B cell (primary cell): ENCODE measurements around the gene ARHGDIA. TPM values are rescaled to one million over a fixed set of nuclear protein-coding genes. Genes with fewer than 3 reads are reported as not detected.

Experiments
- ATAC-seq: fragments of 200-7000 bp; cut with Tn5 transposase; one replicate; pipeline ENCODE4 v1.10.0; 2021; ENCODE audit warnings: low read depth, mild to moderate bottlenecking, moderate number of reproducible peaks, moderate library complexity
- CTCF ChIA-PET: fragments of 350-600 bp; sonication (Branson Sonifier 250); formaldehyde crosslinking; loops from one replicate; lab custom pipeline; 2021; ENCODE audit warnings: antibody characterized with exemption, inconsistent platforms; lab: Charles Lee
- POLR2A ChIA-PET: fragments of 350-600 bp; sonication (Branson Sonifier 250); formaldehyde crosslinking; loops from one replicate; lab custom pipeline; 2021; ENCODE audit warnings: antibody characterized with exemption; lab: Charles Lee
- DNase-seq: peaks from one replicate; pipeline ENCODE4 v3.0.0; 2013
- H2AFZ ChIP-seq: 2 replicates; pipeline ENCODE4 v1.6.1; 2012; ENCODE audit warnings: mild to moderate bottlenecking, low read depth, low read length; ENCODE audit not compliant: insufficient read depth, poor library complexity, severe bottlenecking
- H3K27ac ChIP-seq, 2 donors: 1 replicate in 1 of 2; 2 replicates in 1 of 2; pipeline ENCODE4 v1.5.1; 2012 to 2013; ENCODE audit warnings: low read length in 2 of 2, mild to moderate bottlenecking in 2 of 2, moderate library complexity in 1 of 2
- H3K27me3 ChIP-seq, 4 experiments: fragments of 200-600 bp in 1 of 4; sonication (generic) in 1 of 4; replicated peaks in 1 of 4; 1 replicate in 2 of 4; 2 replicates in 2 of 4; pipeline versions ENCODE4 v1.6.1 to v1.7.0; 2013 to 2016; ENCODE audit warnings: low read length in 3 of 4, mild to moderate bottlenecking in 2 of 4, mixed read lengths in 1 of 4, moderate library complexity in 1 of 4; ENCODE audit not compliant: insufficient read depth in 4 of 4, control insufficient read depth in 3 of 4; ENCODE audit errors: control extremely low read depth in 1 of 4
- H3K36me3 ChIP-seq, 2 experiments: replicated peaks in 1 of 2; 1 replicate in 1 of 2; 2 replicates in 1 of 2; pipeline versions ENCODE4 v1.6.1 to v1.7.1; 2013; ENCODE audit warnings: low read length in 1 of 2; ENCODE audit not compliant: insufficient read depth in 2 of 2, control insufficient read depth in 1 of 2; ENCODE audit errors: control extremely low read depth in 1 of 2, extremely low read depth in 1 of 2
- H3K4me1 ChIP-seq, 2 donors: fragments of 200-600 bp in 1 of 2; sonication (generic) in 1 of 2; 1 replicate in 1 of 2; 2 replicates in 1 of 2; pipeline versions ENCODE4 v1.5.1 to v1.6.1; 2013 to 2017; ENCODE audit warnings: low read length in 2 of 2; ENCODE audit not compliant: control insufficient read depth in 2 of 2, insufficient read depth in 2 of 2
- H3K4me2 ChIP-seq: replicated peaks from 2 replicates; pipeline ENCODE3; 2012; ENCODE audit warnings: mild to moderate bottlenecking, low read depth, low read length; ENCODE audit not compliant: poor library complexity, severe bottlenecking
- H3K4me3 ChIP-seq, 5 experiments: fragments of 200-600 bp in 1 of 5; sonication (generic) in 1 of 5; 1 replicate in 3 of 5; 2 replicates in 2 of 5; pipeline versions ENCODE4 v1.5.1 to v1.7.0; 2011 to 2016; ENCODE audit warnings: low read length in 4 of 5, mild to moderate bottlenecking in 4 of 5, low read depth in 2 of 5, control low read depth in 1 of 5, moderate library complexity in 1 of 5; ENCODE audit not compliant: insufficient read depth in 1 of 5; ENCODE audit errors: control extremely low read depth in 1 of 5, extremely low read depth in 1 of 5
- H3K79me2 ChIP-seq: fragments of 200-600 bp; sonication (generic); one replicate; pipeline ENCODE4 v1.6.0; 2016; ENCODE audit warnings: low read length; ENCODE audit not compliant: control insufficient read depth, insufficient read depth
- H3K9ac ChIP-seq: fragments of 200-600 bp; sonication (generic); 2 replicates; pipeline ENCODE4 v1.6.1; 2017; ENCODE audit warnings: mild to moderate bottlenecking, low read length, moderate library complexity
- H3K9me3 ChIP-seq, 3 donors: one replicate each; pipeline versions ENCODE4 v1.6.1 to v1.7.1; 2013; ENCODE audit warnings: low read length in 2 of 3; ENCODE audit not compliant: control insufficient read depth in 2 of 3, insufficient read depth in 1 of 3; ENCODE audit errors: control extremely low read depth in 1 of 3
- H4K20me1 ChIP-seq: 2 replicates; pipeline ENCODE4 v1.6.0; 2012; ENCODE audit warnings: mild to moderate bottlenecking, low read length; ENCODE audit not compliant: insufficient read depth, control insufficient read depth, poor library complexity, severe bottlenecking
- H3K27ac Mint-ChIP-seq: one replicate; pipeline ENCODE4 v1.8.0; 2021; ENCODE audit warnings: mixed read lengths
- H3K27me3 Mint-ChIP-seq: one replicate; pipeline ENCODE4 v1.8.0; 2021; ENCODE audit warnings: mixed read lengths
- H3K4me1 Mint-ChIP-seq: one replicate; pipeline ENCODE4 v1.8.0; 2021; ENCODE audit warnings: mixed read lengths
- H3K4me3 Mint-ChIP-seq: one replicate; pipeline ENCODE4 v1.8.0; 2021; ENCODE audit warnings: mixed read lengths
- H3K9me3 Mint-ChIP-seq: one replicate; pipeline ENCODE4 v1.8.0; 2022; ENCODE audit warnings: mixed read lengths; ENCODE audit not compliant: insufficient read depth
- EZH2 ChIP-seq: IDR thresholded peaks from 2 replicates; pipeline ENCODE4 v1.6.1; 2012; ENCODE audit warnings: borderline replicate concordance, low read depth, mild to moderate bottlenecking, moderate library complexity, low read length; ENCODE audit not compliant: insufficient read depth, poor library complexity, severe bottlenecking
- WGBS: methylation state at CpG from one replicate; pipeline ENCODE4 v1.1.5; 2013; ENCODE audit warnings: missing lambda C conversion rate; ENCODE audit not compliant: insufficient coverage; 5-methylcytosine and 5-hydroxymethylcytosine counted together
- intact Hi-C: fragments of 100-400 bp; cut with micrococcal nuclease; formaldehyde crosslinking; loops from one replicate; pipeline ENCODE4 v1.10.0; 2022
- polyA plus RNA-seq: library from polyadenylated mRNA; depleted of rRNA; stranded (reverse); fragments of >200 nt; gene quantifications from 2 replicates; pipeline ENCODE4 v1.2.3, GENCODE V29; 2012
- total RNA-seq, 2 donors: library from RNA; stranded (reverse); fragments of 120-200 nt in 1 of 2; gene quantifications; 1 replicate in 1 of 2; 2 replicates in 1 of 2; pipeline versions ENCODE4 v1.2.3 to v1.2.4, GENCODE V29; 2013 to 2022
- TF ChIP-seq, protein P1 (sequence below): fragments of 200-600 bp; IDR thresholded peaks from one replicate; pipeline ENCODE4 v1.8.0; 2022; ENCODE audit warnings: antibody characterized with exemption, mild to moderate bottlenecking

Gene ARHGDIA
- total and polyA plus RNA-seq, 2 donors (not counting 1 experiment from before 2014, with no cell fraction given), result 262 to 510 TPM

GRCh38 chr17:81822312-81822637 lies 48.9 kb downstream of the ARHGDIA start:
- Histone ChIP-seq H3K9ac (no peak overlapping the region), H3K4me3 (no peak overlapping the region), H4K20me1 (peaks cover 27% of the 10 kb centered on the region), H3K79me2 (peaks cover 11% of the 10 kb centered on the region), H3K4me1 (no peaks in the 10 kb centered on the region), H3K27ac (no peak overlapping the region), H2AFZ (no peak overlapping the region), H3K4me2 (no peak overlapping the region), H3K27me3 (no peaks in the 10 kb centered on the region), H3K9me3 (no peaks in the 10 kb centered on the region), H3K36me3 (peaks cover 0 to 12% of the 10 kb centered on the region in 2 experiments)
- CTCF ChIA-PET, result no interaction called here
- DNase-seq (no peak), ATAC-seq (no peak)
- POLR2A ChIA-PET, result no interaction called here
- H3K27ac Mint-ChIP-seq, result no peak overlapping the region
- no peak overlapping the region for H3K4me3 Mint-ChIP-seq
- 95% methylated on average over 8 of the region's 8 CpGs for WGBS
- intact Hi-C loops, result no loop called here
- no peaks in the 10 kb centered on the region for H3K9me3 Mint-ChIP-seq
- H3K27me3 Mint-ChIP-seq, result peaks cover 6% of the 10 kb centered on the region
- H3K4me1 Mint-ChIP-seq, result peaks cover 4% of the 10 kb centered on the region
- TF ChIP-seq EZH2, result no peak
- TF ChIP-seq, protein P1, sequence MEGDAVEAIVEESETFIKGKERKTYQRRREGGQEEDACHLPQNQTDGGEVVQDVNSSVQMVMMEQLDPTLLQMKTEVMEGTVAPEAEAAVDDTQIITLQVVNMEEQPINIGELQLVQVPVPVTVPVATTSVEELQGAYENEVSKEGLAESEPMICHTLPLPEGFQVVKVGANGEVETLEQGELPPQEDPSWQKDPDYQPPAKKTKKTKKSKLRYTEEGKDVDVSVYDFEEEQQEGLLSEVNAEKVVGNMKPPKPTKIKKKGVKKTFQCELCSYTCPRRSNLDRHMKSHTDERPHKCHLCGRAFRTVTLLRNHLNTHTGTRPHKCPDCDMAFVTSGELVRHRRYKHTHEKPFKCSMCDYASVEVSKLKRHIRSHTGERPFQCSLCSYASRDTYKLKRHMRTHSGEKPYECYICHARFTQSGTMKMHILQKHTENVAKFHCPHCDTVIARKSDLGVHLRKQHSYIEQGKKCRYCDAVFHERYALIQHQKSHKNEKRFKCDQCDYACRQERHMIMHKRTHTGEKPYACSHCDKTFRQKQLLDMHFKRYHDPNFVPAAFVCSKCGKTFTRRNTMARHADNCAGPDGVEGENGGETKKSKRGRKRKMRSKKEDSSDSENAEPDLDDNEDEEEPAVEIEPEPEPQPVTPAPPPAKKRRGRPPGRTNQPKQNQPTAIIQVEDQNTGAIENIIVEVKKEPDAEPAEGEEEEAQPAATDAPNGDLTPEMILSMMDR, result no peak

DNA sequence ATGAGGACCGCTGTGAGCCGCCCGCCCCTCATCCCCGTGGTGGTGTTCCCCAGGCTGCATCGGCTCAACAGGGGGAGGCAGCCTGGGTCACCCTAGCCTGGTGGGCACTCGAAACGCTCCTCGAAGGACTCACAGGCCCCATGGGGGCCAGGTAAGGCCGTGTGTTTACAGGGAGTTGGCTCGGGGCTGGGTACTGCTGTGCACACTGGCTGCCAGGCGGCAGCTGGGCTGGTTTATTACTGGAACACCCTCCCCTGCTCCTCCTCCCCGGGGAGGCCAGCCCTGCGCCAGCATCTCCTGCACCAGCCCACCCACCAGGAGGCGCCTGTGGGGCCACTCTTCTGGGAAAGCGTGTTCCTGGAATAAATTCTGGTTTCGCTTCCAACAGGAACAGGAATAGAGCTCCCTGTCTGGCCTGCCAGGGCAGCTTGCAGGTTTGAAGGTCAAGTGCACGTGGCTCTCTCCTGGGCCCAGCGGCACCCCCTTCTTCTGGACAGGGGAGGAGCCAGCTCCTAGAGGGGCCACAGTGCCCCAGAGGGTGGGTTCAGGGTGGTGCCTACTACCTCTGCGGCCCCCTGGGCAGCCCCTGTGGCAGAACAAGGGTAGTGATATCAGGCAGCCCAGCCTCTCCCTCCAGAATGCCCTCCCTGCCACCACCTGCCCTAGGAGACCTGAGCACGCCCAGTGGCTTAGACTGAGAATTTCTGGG lies 49.4 kb downstream of the ARHGDIA start:
- Mint-ChIP-seq H3K4me3 (no peak overlapping the region), H3K9me3 (no peaks in the 10 kb centered on the region), H3K4me1 (peaks cover 4% of the 10 kb centered on the region), H3K27ac (no peak overlapping the region), H3K27me3 (peaks cover 8% of the 10 kb centered on the region)
- H3K4me2 ChIP-seq, result no peak overlapping the region
- DNase-seq, result no peak
- WGBS, result 82% methylated on average over 20 of the region's 20 CpGs
- H3K9me3 ChIP-seq, result no peaks in the 10 kb centered on the region
- intact Hi-C loops, result no loop called here
- H3K4me1 ChIP-seq, result no peaks in the 10 kb centered on the region
- no peak overlapping the region for H2AFZ ChIP-seq
- peaks cover 27% of the 10 kb centered on the region for H4K20me1 ChIP-seq
- POLR2A ChIA-PET, result no interaction called here
- TF ChIP-seq, protein P1, result no peak
- no peak for TF ChIP-seq EZH2
- no peak overlapping the region for H3K9ac ChIP-seq
- no peak for ATAC-seq
- H3K79me2 ChIP-seq, result peaks cover 10% of the 10 kb centered on the region
- H3K4me3 ChIP-seq, result no peak overlapping the region
- H3K36me3 ChIP-seq, result peaks cover 0 to 12% of the 10 kb centered on the region in 2 experiments
- no peaks in the 10 kb centered on the region for H3K27me3 ChIP-seq
- no peak overlapping the region for H3K27ac ChIP-seq
- CTCF ChIA-PET, result no interaction called here
